ENCODE results near the gene IRF9. TPM values are rescaled to one million over a fixed set of nuclear protein-coding genes. Genes with fewer than 3 reads are reported as not detected.

IRF9 gene
- total and polyA plus RNA-seq, 2 of the 13 experiments (the other 11 are each of a cell fraction or from before 2014, with no cell fraction given): 14.9 to 49.7 TPM

DNA sequence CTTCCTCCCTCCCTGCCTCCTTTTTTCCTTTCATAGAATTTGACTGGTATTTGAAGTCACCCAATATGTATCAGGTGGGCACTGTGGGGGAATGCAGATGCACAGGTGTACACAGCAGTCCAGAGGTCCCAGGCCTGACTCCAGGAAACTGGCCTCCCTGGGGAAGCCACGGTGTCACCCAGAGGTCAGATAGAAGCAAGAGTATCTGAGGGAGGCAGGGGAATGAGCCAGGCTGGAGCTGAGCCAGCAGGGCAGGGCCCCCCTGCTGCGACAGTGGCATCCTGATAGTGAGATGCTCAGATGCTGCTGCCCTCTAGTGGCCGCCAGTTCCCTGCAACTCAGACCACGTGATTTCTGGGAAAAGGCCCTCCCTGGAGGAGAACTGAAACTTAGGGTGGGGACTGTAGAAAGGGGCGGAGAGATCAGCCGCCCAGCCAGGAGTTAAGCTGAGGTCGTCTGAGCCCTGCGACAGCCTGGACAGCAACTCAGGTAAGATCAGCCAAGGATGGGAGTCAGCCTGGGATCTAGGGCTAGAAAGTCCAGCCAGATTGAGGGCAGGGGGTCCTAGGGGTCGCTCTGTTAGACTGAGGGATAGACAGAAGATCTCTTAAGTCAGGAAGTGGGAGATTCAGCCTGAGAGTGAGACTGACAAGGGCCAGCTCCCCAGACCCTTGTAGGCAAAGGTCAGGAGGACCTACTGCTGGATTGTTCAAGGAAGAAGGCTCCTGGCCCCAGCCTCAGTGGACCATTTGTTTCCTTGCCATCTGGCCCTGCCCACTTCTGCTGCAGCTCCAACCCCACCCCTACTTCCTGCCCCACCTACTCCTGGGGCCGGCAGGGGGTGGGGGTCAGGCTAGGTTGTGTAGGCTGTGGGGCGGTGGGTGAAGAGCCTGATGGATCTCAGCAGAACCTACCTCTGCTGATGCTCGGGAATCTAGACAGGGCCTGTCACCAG is at the start of gene IRF9 (continued):
- TF ChIP-seq MAX (IDR thresholded peaks at IDR 0.05) (peak; percentile 99), AKAP8 (CRISPR knock-in tag; IDR thresholded peaks at IDR 0.05) (peak; percentile 97), NR3C1 (CRISPR knock-in tag; IDR thresholded peaks at IDR 0.05) (no peak), HDAC1 (CRISPR knock-in tag; IDR thresholded peaks at IDR 0.05) (peak; percentile 100), IKZF4 (CRISPR knock-in tag; IDR thresholded peaks at IDR 0.05; ENCODE audit: borderline replicate concordance, low read depth, not compliant biosample characterization) (peak; percentile 71), NFAT5 (CRISPR knock-in tag; IDR thresholded peaks at IDR 0.05) (0 out of 2 replicates have a peak, but pooled peaks have one; percentile 90), ZNF720 (CRISPR knock-in tag; IDR thresholded peaks at IDR 0.05) (no peak), ZBTB25 (CRISPR knock-in tag; IDR thresholded peaks at IDR 0.05) (peak; percentile 99), MTA3 (CRISPR knock-in tag; IDR thresholded peaks at IDR 0.05) (no peak), ZMYM2 (CRISPR knock-in tag; IDR thresholded peaks at IDR 0.05) (peak; percentile 77; the same call in 1 of the 2 replicates), ZBTB39 (CRISPR knock-in tag; IDR thresholded peaks at IDR 0.05) (peak; percentile 17; the same call in 1 of the 2 replicates), GLI4 (CRISPR knock-in tag; IDR thresholded peaks at IDR 0.05; ENCODE audit: borderline replicate concordance) (peak; percentile 98; the same call in 1 of the 2 replicates), ZBTB10 (CRISPR knock-in tag; IDR thresholded peaks at IDR 0.05; ENCODE audit: borderline replicate concordance) (no peak; the same call in 1 of the 2 replicates), ZNF530 (CRISPR knock-in tag; IDR thresholded peaks at IDR 0.05; ENCODE audit: low read depth) (no peak), KMT2B (CRISPR knock-in tag; IDR thresholded peaks at IDR 0.05) (peak; percentile 91), REL (CRISPR knock-in tag; conservative IDR thresholded peaks at IDR 0.05) (peak; percentile 70; the same call in 1 of the 2 replicates)

Data from HepG2 (cell line).